NCI-H345 treated with DMSO at 0.1 percent for 48 hours (cell line): ENCODE measurements around the gene ANKRD65.

ENCODE experiments used
- DNase-seq: peaks from one replicate; lab custom pipeline; 2025; ENCODE audit not compliant: unreplicated experiment; lab: John Stamatoyannopoulos, UW

ANKRD65 gene

DNA sequence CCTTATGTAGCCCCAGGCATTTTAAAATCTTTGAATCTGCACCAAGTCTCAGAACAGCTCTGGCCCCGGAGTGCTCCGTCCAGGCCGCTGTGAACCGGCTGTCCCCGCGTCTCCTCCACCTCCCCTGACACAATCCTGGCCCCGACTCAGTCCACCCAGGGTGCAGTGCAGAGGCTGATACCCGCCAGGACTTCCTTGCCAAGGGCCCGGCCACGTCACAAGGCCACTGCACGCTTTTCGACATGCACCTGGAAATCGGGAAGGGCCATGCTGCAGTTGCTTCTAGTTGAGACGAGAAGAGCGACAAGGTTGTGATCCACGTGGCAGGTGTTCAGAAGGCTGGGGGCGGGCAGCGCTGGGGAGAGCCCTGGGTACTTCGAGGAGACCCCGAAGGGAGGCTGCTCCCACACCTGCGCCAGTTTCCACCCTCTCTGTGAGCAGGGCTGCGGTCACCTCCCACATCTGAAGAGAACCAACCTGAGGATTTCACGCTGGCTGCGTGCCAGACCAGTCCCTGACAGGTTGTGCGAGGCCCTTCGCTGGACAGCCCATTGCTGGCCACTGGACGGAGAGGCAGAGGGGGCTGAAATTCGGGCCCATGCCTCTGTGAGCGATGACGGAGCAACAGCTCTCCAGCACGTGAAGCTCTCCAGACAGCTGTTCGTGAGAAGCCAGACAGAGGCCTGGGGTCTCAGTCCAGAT, 21.1 kb upstream of the ANKRD65 start:
- DNase-seq: no peak

DNA sequence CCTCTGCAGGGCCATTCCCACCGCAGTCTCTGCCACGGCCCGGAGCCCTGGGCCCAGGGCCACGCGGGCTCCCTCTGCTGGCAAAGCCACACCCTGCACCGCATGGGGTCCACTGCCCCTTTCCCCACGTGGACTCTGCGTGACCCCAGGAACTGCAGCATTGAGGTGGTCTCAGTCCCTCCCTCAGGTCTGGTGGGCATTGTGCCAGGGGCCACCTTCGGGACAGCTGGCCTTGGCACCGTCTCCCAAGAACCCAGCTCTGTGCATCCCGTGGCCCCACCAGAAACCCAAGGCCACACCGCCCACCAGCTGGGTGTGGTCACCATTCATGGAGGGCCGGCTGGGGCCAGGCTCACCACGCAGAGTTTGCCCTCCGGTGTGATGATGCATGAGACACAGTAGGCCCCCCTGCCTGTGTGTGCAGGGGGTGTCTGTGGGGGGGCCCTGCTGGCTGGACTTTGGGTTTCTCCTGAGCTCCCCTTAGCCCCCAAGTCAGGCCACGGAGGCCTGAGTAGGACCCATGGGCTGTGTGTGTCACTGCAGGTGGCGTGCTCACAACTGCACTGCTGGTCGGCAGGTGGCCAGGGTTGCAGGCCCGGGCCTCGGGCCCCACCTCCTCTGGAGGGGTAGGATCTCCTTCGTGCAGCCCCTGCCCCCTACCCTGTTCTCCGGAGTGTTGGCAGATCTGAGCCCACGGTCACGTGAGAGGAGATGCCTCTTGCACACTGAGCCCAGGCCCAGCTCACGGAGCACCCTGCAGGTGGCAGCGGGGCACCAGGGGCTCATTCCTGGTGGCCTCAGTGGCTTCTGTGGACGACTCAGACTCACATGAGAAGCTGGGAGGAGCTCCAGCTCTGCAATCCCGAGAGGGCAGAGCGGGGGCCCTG, 20.2 kb upstream of the ANKRD65 start:
- DNase-seq: no peak

DNA sequence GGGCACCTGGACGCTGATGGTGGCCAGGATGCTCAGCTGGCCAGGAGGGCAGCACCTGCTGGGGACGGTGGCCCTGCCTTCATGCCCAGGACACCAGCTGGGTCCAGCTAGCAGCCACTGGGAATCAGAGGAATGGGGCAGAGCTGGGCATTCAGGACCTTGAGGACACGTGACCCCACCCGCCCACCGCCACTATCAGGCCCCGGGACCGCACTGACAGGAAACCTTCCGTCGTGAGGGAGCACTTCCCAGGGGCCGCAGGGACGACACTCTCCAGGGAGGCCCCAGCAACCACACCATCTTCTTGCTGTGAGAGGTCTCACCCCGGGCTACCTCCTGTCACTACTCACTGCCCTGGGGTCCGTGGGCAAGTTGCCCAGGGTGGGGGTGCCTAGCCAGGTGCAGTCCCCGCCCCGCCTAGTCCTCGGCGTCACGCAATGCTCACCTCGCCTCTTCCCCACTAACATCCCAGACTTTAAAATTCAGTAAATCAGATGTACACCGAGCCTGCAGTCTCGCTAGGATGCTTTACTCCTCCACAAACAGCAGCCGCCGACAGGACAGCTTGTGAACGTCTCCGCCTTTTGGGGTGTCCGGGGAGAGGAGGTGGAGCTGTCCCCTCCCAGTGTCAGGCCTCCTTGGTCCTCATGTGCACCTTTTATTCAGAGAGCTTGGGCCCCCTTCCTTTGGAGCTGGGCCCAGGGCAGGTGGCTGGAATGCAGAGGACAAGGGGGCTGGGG, 19.4 kb upstream of the ANKRD65 start:
- DNase-seq: no peak

DNA sequence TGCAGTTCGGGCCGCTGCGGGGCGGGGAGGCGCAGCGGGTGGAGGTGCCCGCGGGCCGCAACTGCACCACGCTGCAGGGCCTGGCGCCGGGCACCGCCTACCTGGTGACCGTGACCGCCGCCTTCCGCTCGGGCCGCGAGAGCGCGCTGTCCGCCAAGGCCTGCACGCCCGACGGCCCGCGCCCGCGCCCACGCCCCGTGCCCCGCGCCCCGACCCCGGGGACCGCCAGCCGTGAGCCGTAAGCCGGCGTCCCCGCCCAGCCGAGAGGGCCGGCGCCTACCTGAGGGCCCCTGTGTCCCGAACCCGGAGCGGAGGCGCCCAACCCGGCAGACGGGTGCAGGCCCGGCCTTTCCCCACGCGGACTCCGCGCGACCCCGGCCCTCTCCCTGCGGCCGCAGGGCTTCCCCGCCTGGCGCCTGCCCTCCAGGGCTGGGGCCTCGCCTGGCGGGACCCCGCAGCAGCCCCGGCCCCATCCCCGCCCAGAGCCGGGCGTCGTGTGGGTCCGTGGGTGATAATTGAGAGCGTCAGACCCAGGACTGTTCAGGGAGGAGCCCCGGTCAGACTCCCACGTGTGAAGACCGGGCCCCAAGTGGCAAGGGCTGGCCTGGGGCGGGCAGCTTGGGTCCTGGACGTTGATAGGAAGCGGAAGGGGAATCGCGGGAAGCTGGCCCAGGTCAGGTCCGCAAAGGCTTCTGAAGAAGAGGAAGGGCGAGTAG, 18.6 kb upstream of the ANKRD65 start:
- DNase-seq: no peak

DNA sequence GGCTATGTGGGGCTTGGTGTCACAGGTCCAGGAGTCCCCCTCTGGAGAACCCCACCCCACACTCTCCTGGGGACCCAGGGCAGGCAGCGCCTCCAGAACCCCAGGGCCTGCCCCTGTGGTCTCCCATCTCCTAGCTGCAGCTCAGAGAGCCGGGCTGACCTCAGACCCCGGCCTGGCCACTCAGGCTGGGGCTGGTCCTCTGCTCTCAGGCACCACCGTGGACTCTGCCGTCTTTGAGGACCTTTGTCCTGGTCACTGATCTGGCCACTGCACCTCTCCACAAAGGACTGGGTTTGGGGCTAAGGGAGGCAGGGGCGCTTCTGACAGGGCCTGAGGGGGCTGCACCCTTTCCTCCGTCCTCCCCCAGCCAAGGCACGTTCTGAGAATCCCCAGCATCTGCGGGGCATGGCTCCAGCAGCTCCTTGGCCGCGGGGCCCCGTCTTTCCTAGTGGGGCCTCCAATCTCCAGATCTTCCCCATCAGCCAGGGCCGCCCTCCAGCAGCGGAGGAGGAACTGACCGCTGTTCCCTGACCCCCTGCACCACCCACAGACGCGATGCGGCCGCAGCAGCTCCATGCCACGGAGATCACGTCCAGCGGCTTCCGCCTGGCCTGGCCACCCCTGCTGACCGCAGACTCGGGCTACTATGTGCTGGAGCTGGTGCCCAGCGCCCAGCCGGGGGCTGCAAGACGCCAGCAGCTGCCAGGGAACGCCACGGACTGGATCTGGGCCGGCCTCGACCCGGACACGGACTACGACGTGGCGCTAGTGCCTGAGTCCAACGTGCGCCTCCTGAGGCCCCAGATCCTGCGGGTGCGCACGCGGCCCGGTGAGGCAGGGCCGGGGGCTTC, 17.7 kb upstream of the ANKRD65 start:
- DNase-seq: no peak

DNA sequence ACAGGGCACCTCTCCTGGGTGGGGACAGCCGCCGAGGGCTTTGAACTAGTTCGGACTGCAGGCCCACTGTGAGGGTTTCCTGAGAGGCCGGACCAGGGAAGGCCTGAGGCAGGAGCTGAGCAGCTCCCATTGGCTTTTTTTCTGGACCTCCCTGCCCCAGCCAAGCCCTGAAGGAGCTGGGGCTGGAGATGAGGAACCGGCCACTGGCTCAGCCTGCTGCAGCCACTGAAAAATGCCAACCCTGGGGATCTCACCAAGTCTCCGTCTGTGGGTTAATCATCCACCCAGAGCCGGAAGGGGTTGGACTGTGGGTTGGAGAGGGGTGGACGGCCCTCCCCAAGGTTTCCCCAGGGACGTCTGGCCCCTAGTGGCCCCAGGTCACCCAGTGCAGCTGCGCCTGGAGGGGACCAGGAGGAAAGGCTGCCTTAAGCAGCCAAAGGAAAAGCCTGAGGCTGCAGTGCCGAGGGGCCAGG, 16.9 kb upstream of the ANKRD65 start:
- DNase-seq: no peak

DNA sequence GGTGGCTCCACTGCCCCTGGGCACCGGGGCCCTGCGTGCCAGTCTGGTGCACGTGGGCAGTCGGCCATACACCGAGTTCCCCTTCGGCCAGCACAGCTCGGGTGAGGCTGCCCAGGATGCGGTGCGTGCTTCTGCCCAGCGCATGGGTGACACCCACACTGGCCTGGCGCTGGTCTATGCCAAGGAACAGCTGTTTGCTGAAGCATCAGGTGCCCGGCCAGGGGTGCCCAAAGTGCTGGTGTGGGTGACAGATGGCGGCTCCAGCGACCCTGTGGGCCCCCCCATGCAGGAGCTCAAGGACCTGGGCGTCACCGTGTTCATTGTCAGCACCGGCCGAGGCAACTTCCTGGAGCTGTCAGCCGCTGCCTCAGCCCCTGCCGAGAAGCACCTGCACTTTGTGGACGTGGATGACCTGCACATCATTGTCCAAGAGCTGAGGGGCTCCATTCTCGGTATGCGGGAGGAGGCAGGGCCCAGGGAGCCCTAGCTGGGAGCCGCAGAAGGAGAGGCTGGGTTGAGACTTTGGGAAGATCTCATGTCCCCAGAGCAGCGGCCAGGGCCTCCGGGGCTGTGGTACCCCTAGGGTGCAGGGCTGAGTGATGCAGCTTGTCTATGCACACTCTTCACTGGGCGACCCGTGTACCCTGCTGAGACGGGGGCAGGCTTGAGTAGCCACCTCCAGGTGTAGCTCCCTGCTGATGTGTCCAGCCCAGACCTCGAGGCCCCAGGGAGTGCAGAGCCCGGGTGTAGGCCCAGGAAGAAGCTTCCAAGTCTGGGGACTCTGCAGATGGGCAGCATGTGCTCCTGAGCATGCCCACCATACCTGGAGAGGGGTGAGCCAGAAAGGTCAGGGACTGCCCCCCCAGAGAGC, 16.2 kb upstream of the ANKRD65 start:
- DNase-seq: no peak

DNA sequence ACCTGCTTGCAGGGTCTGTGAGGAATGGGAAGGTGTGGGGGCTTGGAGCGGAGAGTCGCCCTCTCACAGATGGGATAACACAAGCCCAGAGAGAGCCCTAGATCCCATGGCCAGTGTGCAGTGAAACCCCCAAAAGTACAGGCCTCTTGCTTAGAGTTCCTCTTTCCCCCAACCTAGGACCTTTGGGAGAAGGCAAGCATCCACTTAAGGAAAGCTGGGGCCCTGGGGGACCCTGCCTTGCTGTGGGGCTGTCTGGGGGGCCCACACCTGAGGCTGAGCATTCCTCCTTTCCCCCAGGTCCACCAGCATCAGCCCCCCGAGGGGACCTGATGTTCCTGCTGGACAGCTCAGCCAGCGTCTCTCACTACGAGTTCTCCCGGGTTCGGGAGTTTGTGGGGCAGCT, 15.6 kb upstream of the ANKRD65 start:
- DNase-seq: no peak

DNA sequence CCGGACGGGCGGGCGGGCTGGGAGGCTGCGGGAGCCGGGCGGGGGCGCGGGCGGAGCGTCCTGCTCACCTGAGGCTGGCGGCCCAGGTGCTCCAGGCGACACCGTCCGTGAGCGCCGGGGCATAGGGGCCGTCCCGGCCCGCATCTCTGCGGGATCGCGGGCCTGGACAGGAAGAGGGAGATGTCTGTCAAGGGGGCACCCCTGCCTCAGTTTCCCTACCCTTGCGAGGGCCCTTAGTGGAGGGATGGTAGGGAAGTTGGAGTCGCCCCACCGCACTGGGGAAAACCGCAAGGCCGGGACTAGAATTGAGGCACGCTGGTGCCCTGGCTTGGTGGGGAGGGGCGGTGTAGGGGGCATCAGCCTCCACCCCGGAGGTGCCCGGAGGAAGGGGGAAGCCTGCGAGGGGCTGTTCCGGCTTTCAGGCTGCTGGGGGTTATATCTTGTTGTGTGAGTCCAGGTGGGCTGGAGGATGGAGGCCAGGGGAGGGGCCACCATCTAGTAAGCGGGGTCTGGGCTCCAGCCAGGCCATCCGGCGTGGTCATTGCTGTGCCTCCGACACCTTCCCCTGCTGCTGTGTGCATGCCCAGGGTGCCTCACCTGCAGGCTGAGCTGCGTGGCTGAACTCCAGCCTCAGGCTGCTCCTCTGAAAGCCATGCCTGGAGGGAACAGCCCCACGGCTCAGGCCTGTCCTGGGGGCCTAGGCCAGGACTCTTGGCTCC, 15.0 kb upstream of the ANKRD65 start:
- no peak for DNase-seq

DNA sequence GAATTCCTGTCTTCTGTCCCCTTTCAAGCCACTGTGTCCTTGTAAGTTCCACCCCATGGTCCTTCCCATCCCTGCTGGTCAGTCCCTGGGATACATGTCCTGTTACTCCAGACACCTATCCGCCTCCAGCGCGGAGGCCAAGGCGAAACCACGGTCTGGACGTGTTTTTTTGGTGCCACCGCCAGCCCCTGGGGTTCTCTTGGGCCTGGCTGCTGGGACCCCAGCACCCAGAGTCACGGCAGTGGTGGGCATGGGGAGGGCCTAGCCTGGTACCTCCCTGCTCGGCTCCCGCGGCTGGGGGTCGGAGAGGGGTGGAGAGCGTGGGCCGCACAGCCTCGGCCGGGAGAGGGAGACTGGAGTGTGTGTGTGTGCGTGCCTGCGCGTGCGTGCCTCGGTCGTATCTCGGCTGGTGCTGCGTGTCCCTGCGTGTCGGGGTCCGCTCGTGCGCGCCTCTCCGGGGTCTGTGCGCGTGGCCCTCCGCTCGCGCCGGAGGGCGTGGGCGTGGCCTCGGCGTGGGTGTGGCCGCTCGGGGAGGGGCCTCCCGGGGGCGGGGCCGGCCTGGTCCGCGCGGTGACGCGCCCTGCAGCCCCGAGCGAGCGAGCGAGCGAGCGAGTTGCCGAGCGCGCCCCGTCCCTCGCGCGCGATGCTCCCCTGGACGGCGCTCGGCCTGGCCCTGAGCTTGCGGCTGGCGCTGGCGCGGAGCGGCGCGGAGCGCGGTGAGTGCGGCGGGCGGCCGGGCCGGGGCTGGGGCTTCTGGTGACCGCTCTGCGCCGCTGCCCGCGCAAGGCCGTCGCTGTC, 14.2 kb upstream of the ANKRD65 start, which contains the start of gene VWA1:
VWA1 (plus strand) TSS at position 585 of the 798 bp plus-strand sequence; CDS start at position 644, 59 bp downstream.
- DNase-seq: peak; percentile 31

DNA sequence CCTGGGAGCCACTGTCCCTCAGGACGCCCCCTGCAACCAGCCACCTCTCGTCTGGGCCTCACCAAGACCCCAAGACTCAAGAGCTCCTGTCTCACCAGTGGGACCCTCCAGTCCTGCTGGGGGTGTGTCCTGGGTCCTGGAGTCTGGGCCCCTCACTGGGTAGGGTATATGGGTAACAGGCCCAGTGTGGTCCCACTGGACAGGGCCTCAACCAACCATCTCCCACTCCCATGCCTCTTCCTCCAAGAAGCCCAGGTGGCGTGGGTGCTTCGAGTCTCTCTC, 13.7 kb upstream of the ANKRD65 start:
- DNase-seq: no peak

DNA sequence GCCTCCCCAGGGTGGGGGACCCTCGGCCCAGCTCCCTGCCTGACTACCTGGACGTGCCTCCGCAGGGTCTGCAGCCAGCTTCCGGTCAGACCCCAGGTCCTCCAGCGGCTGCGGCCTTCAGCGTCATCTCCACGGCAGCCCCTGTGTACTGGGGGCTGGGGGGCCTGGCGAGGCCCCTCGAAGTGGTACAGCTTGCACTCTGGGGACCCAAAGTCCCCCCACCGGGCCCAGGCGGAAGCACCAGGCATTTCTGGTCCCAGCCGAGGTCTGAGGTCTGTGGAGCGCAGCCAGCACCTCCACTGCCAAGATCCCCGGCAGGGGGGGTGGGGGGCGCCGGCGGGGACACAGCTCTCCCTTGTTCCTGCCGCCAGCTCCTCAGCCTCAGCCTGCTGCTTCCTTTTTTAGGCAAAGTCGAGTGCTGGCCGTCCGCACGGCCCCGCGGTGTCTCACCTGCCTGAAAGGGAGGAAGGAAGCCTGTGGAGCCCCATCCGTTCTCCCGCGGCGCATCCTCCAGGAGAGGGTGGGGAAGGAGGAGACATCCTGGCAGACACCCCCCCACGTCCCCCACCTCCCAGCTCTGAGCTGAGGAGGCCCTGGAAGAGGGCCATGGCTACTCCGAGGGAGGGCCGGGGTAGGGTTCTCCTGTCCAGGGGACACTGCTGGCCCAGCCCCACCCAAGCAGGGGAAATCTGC, 13.2 kb upstream of the ANKRD65 start:
- no peak for DNase-seq

DNA sequence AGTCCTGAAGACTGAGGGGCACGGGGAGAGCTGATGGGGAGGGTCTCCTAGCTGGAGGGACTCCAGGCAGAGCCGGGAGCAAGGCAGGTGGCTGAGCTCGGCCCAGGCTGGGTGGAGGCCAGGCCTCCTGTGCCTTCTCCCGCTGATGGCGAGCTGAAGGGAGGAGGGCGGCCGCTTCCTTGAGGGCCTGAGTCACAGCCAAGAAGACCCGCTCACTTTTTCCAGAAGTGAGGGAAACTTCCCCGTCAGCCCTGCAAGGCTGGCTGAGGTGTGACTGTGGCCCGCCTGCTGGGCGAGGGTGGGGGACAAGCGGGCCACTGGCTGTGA, 12.7 kb upstream of the ANKRD65 start:
- no peak for DNase-seq

DNA sequence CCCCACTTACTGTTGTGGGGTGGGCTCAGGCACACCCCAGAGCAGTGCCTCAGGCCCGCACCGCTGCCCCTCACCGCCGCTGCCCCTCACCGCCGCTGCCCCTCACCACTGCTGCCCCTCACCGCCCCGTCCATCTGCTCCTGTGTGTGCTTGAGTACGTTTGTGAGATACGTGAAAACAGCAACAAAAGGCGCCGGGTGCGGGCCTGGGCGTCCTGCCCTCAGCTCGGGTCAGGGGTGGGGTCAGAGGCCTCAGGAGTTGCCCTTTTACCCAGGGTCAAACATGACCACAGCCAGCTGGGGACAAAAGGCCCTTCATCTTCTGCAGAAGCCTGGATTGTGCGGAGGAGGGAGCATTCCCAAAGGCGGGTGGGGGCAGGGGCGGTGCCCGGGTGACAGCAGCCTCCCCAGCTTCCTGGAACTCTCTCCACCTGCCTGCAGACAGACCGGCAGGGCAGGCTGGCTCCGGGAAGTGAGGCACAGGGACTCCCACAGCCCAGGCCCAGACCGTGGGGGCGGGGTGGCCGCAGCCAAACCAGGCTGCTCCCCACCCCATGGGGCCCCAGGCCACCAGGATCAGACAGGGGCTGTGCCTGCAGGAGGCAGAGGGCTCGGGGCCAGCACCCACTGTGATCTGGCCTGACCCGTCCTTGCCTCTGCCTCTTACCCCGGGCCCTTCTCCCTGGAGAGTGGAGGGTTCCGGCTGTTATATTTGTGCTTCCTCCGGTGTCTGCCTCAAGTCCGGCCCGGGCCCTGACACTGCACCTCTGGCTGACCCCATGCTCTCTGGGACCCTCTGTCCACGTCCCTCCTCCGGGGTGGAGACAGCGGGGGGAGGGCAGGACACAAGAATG, 12.1 kb upstream of the ANKRD65 start:
- no peak for DNase-seq

DNA sequence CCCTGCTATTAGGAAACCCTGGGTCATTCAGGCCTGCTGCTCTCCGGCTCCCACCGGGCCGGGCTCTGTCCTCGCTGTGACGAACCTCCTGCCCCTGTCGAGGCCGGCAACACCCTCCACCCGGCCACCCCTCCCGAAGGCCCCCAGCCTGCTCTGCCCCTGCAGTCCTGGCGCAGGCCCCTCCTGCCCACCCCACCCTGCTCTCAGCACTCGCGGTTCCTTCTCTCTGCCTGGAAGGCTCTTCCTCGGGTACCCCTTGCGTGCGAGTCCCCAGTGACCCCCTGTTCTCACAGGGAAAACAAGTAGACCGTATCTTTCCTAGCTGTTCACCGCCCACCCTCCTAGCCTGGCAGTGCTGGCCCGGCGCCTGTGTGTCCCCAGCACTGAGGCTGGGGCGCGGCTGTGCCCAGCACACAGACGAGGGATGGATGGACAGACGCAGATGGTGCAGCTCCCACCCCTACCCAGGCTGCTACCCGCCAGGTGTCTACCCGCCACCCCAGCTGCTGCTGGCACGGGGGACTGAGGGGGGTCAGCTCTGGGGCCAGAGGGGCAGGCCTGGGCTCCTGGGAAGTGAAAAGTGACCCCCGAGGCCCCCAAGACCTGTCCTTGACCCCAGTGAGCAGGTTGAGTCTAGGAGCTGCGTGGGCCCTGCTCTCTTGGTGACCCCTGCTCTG, 11.3 kb upstream of the ANKRD65 start:
- DNase-seq: no peak

DNA sequence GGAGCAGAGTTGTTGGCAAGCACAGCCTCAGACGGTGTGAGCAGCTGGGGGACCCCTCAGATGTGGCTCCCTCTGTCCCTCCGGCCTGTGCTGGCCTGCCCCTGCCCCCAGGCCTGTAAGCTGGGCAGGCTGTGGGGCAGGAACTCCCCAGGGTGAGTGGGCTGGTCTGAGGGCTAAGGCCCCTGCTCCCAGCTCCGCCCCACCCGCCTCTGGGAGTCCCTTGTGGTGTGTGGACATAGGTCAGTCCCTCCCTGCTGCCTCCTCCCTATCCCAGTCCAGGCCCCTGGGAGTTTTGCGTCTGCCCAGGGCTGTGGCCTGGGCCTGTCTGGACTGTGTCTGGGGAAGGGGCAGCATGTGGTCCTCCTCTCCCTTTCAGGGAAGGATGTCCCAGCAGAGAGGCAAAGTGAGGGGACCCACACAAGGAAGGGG, 10.8 kb upstream of the ANKRD65 start:
- no peak for DNase-seq
